GF-D8 (cell line): ENCODE data around the gene EEF2.
"Not testable (repeated sequence)": the region's sequence is repeated elsewhere in the genome, so short reads cannot be mapped to it uniquely, and the experiment has no call there.

Experiments
- DNase-seq: peaks from one replicate; lab custom pipeline; 2025; lab: John Stamatoyannopoulos, UW

The EEF2 gene

DNA sequence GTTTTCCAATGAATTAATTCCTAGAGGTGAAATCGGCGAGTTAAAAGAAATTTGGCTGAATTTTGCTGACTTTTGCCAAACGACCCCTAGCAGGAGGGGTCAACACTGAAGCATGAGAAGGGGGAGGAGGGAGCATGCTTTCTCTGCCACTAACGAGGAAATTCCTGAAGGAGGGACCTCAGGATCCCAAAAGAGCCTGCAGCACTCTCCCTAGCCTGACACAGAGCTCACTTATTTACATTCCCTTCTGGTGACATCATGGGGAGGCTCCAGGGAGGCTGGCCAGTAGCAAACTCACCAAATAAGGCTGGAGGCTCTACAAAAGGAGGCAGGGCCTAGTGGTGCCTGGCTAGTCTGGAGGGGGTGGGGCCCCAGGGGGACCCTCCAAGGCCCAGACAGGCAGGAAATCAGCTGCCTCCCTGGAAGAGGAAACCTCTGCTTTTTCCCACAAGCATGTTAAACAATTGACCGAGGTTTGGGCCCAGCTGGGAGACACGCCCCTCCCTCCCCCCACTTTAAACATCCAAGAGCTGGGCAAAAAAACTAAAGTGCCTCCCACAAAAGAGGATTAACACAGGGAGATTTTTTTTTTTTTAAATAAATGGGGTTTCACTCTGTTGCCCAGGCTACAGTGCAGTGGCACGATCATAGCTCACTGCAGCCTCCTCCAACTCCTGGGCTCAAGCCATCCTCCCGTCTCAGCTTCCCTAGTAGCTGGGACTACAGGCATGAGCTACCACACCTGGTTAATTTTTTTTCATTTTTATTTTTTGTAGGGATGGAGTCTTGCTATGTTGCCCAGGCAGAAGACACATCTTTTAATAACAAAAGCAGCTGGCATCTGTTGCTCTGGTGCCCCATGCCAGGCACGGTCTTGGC, 16.5 kb downstream of the EEF2 start:
- DNase-seq, result no peak

DNA sequence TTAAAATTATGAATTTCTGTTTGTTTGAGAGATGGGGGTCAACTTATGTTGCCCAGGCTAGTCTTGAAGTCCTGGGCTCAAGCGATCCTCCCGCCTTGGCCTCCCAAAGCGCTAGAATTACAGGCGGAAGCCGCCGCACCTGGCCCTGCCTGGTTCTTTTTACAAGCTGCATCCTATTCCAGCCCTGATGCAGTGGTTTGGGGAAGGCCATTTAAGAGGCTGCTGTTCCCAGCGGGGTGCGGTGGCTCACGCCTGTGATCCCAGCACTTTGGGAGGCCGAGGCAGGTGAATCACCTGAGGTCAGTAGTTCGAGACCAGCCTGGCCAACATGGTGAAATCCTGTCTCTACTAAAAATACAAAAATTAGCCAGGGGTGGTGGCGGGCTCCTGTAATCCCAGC, 17.3 kb downstream of the EEF2 start:
- not testable (repeated sequence) for DNase-seq

DNA sequence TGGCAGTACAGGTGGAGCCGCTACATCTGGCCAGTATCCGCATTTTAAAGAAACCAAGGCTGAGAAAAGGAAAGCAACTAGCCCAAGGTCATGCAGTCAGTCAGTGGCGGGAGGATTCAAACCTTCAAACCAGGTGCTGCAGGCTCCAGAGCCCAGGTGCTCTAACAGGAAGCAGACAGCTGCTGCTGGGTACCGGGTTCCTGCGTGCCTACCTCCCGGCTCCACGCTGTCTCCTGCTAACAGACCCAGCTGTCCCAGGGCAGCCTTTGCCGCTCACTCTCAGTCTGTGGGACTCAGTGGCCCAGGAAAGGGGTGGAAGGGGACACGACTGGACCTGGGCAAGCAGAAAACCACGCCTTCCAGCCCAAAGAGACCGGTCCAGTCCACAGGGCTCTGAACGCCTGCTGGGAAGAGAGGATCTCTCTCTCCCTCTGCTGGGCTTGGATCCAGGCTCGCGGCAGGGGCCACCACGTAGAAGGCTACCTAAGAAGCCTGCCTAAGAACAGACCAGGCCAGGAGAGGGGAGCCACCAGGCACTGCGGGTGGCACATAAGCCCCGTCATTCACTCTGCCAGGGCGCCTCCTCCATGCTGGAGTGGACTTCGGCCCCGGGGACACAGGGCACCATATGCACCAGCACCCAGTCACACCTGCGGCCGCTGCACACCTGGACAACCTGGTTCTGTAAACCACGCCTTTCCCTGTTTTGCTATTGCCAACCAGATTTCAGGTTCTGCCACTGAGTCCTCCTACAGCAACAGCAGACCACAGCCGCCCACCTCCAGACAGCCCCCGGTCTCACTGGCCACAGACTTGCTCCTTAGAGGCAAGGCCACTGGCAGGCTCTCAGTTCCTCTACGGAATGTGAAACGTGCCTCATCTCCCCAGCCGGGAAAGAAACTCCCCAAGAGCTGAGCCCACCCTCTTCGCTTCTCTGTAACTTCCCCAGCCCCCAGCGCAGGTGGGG, 18.9 kb downstream of the EEF2 start:
- DNase-seq, result no peak

DNA sequence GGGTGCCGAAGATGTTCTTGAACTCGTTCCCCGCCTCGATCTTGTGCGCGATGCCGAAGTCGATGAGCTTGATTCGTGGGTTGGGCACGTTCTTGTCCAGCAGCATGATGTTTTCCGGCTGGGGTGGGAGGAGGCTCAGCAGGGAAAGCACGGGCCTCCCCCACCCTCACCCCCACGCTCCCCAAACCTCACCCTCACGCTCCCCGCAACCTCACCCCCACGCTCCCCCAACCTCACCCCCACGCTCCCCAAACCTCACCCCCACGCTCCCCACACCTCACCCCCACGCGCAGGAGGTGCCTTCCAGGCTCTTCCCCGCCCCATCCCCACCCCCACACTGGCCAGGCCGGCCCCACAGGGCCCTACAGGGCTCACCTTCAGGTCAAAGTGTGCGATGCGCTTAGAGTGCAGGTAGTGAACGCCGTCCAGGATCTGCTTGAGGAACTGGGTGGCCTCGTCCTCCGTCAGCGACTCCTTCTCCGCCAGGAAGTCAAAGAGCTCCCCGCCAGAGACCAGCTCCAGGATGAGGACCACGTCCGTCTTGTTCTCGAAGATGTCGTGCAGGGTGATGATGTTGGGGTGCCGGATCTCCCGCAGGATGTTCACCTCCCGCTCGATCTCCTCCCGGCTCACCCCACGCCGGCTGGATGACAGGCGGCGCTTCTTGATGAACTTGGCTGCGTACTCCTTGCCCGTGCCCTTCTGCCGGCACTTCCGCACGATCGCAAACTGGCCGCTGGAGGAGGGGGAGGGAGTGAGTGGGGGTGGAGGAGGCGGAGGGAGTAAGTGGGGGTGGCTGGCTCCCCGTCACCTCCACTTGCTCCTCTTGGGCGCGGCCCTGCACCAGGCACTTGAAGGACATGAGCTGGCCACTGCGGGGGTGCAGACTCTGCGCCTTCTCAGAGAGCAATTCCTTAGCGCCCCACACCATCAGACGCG, 20.7 kb downstream of the EEF2 start:
- no peak for DNase-seq

DNA sequence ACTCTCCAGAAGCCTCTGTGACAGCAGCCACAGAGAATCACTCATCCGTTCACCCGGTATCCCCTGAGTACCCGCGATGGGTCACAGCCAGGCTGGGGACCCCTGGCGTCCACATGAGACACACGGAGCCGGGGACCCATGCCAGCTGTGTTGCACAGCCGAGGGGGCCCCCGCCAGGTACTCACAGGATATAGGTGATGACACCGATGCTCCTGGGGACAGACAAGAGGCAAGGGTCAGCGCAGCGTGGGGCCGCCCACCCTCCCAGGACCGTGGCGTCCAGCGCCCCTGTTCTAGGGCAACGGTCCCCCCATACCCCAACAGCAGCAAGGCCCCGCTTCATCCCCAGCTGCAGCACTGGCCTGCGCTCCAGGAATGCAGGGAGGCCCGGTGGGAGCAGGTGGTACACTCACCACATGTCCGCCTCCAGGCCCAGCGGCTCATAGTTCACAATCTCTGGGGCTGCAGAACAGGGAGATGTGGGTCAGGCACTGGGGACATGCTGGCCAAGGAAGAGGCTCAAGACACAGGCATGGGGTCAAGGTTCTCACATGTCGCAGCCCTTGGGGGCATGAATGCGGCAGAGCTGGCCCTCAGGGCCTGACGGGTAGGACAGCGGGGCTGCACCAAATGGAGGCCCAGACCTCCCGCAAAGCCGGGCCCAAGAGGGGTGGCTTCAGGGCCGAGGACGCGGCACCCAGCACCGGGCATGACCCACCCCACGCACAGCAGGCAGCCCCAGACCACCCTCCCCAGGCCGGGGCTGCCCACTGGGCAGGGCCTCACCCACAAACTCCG, 21.6 kb downstream of the EEF2 start:
- DNase-seq, result no peak

DNA sequence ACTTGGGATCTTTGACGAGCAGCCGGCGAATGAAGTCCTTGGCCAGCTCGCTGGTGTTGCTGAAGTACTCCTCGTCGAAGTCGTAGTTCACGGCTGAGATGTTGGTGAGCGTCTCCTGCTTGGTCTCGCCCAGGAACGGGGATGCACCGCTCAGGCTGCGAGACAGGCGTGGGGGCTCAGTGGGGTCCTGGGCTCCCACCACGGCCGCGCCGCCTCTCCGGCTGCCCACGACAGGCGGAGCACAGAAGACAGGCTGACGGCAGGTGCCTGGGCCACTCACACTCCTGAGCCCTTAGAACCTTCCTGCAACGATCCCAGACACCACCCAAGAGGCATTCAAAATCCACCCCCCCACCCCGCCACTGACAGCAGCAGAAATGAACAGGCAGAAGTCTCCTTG, 24.3 kb downstream of the EEF2 start:
- no peak for DNase-seq

DNA sequence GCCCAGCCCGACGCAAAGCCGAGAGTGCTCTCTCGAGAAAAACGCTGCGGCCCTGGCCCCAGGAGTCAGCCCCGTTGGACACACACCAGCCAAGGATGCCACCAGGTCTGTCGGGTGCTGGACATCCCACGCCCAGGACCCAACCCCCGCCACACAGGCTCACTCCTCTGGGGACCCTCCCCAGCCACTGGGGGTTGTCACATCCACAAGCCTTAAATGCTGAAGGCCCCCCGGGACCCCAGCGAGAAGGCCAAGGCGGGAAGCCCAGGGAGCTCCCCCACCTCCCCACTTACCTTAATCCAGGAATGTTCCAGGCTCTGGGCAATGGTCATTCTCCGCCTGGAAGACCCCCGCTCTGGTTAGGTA, 25.5 kb downstream of the EEF2 start:
- DNase-seq, result no peak

DNA sequence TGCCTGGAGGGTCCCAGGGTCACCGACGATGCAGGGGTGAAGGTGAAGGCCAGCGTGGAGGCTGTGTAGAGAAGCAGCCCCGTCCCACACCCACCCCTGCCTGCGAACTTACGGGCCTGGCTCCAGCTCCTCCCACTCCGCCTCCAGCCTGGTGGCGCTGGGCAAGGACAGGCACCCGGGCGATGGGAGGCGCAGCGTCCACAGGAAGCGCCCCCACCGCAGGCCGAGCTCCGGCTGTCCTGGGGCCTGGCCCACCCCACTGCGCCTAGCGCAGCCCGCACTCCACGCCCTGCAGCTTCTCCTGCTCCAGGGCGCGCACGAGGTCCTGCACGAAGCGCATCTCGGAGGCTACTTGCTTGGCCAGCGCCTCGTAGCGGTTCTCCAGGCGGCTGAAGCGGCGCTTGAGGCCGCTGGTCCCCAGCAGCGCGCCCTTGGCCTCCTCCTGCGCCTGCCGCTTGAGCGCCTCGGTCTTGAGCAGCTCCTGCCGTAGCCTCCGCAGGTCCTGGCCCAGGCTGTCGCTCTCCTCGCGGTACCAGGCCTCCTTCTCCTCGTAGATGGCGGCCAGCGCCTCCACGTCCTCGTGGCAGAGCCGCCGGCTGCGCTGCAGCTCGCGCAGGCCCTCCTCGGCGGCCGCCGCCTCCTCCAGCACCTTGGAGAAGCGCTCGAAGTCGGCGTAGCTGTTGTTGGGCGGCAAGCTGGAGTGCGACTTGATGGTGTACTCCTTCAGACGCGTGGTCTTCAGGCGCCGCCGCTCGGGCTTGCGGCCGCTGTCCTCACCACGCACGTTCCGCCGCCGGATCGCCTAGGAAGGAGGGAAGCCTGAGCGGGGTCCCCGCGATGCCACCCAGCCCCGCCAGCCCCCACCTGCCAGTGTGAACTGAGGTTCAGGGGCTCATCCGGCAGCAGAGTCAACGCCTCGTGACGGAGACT, 26.2 kb downstream of the EEF2 start:
- no peak for DNase-seq

DNA sequence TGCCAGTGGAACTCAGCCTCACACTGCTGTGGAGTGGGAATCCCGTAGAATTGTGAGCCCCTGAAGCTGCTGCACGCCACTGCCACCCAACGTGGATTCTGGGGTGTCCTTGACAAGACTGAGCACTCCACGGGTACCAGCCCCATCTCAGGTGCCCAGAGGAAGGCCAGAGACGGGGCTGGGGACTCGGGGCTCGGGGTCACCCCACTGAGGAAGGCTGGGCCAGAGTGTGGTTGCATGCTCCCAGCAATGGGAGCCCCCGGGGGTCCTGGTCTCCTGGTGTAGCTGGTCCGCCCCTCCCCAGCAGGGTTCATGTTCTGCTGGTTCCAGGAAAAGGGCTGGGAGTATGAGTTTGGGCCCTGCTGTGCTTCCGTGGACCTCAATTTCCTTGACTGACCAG, 29.6 kb downstream of the EEF2 start:
- DNase-seq, result no peak

DNA sequence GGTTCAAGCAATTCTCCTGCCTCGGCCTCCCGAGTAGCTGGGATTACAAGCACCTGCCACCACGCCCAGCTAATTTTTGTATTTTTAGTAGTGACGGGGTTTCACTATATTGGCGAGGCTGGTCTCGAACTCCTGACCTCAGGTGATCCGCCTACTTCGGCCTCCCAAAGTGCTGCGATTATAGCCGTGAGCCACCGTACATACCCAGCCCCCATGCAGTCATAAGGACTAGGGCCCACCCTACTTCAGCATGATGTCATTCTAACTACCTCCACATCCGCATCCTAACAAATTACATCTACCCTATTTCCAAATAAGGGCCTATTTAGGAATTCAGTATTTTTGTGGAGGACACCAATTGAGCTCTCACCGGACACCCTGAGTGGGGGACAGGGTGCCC, 30.0 kb downstream of the EEF2 start:
- not testable (repeated sequence) for DNase-seq

DNA sequence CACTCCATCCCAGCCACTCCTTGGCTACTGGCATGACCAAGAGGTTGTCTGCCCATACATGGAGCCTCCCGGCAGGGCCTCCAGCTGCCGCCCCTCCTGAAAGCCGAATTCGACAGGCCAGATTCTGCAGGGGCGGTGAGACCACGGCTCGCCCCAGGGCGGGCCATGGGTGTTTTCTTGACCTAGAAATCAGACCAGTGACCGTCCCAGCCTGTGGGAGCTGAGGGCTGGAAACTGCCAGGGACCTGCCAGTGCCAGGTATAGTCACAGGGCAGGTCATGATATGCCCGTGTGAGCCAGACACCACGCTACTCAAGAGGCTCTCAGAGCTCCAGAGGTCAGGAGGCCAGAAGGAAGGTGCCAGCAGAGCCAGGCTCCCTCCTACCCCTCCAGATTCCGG, 31.2 kb downstream of the EEF2 start:
- no peak for DNase-seq

DNA sequence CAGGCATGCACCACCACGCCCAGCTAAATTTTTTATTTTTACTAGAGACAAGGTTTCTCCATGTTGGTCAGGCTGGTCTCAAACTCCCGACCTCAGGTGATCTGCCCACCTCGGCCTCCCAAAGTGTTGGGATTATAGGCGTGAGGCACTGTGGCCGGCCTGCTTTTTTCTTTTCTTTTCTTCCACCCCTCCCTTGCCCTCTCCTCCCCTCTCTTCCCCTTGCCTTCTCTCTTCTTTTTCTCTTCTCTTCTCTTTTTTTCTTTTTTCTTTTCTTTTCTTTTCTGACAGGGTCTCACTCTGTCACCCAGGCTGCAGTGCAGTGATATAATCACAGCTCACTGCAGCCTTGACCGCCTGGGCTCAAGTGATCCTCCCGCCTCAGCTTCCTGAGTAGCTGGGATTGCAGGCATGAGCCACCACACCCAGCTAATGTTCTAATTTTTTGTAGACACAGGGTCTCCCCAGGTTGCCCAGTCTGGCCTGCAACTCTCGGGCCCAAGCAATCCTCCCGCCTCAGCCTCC, 32.4 kb downstream of the EEF2 start:
- not testable (repeated sequence) for DNase-seq

DNA sequence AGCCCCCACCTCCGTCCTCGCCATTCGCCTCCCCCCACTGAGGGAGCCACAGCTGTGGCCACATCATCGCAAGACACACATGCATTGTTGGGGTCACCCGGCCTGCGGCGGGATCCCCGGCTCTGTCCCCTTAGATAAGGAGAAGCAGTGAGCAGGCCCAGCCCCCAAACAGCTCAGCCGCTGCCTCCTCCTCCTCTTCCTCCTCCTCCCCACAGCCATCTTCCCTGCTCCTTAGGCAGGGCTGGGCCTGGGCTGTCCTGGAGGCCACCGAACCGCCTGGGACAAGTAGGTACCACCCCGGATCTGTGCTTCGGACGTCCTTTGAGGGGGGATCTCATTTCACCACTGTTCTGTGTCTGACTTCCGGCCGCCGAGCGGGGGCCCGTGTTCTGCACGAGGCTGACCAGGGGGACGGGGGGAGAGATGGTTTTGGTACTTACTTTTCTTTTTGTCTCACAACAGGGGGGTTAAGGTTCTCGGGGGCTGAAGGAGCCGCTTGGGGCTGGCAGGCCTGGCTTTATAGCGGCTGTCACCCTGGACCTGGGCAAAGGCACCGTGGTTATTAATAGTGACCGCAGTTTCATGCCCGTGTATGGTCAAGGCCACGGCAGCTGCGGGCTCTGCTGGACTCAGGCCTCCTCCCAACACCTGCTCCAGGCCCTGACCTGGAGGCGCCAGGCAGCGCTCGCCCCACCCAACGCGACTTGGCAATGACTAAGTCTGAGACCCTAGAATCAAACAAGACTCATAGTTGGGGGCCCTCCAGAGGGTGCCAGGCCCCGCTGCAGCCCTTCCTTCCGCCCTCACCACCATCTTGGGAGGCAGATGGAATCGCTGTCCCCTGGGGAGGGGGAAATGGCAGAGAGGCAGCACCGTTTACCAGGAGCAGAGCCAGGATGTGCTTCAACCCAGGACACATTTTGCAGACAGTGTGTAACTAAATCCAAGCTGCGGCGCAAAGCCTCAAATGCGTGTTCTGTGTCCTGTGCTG, 34.1 kb downstream of the EEF2 start:
- peak; percentile 6 for DNase-seq

DNA sequence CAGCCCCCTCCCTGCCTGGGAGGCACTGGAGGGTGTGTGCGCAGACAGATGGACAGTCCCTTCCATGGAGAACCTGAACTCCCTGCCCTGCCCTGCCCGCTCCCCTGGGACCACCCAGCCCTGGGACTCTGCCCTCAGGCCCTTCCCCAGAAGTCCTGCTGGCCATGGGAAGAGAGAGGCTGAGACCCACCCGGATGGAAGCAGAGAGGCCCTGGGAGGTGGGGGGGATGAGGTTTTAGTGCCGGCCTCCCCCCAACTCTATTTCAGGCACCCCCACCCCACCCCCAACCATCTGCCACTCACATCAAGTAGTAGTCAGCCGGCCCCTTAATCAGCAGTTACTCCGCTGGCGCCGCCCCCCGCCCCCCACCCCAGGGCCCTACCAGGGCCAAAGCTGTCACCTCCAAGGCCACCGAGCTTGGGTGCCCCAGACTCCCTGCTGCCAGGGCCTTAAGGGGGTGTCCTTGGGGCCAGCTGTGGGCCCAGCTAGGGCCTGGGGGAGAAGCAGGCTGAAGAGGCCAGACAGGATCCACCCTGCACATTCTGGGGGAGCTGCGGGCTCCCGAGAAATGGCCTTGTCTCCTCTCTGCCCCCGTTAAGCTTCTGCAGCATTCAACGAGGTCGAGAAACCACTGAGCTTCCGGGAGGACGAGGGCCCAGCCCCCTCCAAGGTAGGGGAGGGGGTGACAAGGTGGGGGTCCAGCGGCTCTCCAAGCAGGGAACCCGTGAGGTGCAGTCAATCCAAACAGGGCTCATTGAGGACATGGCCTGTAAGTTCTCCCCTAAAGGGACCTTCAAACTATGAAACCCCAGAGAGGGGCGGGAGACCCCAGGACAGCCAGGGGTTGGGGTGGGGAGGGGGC, 35.0 kb downstream of the EEF2 start:
- no peak for DNase-seq

DNA sequence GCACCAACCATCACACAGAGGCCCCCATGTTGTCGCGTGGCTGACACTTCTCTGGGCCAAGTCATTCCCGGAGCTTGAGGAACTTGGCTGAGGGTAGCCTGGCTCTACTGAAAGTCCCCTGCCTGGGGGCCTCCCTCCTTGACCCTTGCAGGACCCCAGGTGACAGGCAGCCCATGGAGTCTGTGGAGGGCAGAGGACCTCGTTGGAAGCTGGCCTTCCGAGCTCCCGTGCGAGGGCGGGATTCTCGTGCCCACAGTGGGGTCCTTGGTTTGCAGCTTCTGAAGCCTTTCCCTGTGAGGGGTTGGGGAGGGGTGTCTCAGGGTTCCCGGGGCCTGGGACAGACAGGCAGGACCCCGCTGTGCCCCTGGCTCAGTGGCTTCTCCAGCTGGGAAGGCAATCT, 36.0 kb downstream of the EEF2 start:
- no peak for DNase-seq

DNA sequence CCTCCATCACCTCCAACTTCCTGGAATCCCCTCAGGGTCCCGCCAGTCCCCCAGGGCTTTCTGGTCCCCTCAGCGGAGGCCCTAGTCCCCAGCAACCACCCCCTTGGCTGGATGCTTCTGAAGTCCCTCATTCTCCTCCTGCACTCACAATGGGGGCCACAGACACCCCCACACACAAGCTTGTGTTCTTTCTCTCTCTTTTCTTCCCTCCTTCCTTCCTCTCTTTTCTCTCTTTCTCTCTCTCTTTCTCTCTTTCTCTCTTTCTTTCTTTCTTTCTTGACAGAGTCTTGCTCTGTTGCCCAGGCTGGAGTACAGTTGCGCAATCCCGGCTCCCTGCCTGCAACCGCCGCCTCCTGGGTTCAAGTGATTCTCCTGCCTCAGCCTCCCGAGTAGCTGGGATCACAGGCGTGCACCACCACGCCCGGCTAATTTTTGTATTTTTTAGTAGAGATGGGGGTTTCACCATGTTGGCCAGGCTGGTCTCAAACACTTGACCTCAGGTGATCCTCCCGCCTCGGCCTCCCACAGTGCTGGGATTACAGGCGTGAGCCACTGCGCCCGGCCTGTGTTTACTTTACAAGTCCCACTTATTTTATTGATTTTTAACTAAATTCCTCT, 37.8 kb downstream of the EEF2 start:
- DNase-seq, result not testable (repeated sequence)

DNA sequence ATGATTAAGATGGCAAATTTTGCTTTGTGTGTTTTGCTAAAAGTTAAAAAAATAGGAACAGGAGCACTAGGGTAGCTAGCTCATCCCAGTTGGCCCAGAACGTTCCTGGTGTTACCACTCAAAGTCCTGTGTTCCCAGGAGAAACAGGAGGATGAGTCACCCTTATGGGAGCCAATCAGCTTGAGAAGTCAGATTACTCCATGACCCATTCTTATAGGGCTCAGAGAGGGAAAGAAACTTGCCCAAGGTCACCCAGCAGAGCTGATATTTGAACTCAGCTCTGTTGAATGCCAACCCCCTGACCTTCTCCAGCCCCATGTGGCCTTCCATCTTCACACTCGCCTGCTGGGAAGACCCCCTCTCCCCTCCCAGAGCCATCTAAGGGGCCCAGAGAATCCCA, 39.4 kb downstream of the EEF2 start:
- no peak for DNase-seq
